Tibial artery (tissue), 4 donors: ENCODE data around the gene NETO2.
"Not testable (repeated sequence)": the region's sequence is repeated elsewhere in the genome, so short reads cannot be mapped to it uniquely, and the experiment has no call there.

ENCODE experiments used
- DNase-seq, 2 donors: peaks; one replicate each; pipeline ENCODE4 v3.0.0-alpha.2; 2019
- H3K27ac ChIP-seq, 2 donors: fragments of 200-600 bp; sonication (generic) in 1 of 2; 1 replicate in 1 of 2; 2 replicates in 1 of 2; pipeline ENCODE4 v1.5.1; 2018 to 2019; ENCODE audit warnings: mild to moderate bottlenecking in 1 of 2
- H3K27me3 ChIP-seq, 2 donors: fragments of 200-600 bp; sonication (generic) in 1 of 2; one replicate each; pipeline versions ENCODE4 v1.5.1 to v1.6.0; 2016 to 2019
- H3K36me3 ChIP-seq, 3 donors: fragments of 200-600 bp; sonication (generic) in 2 of 3; one replicate each; pipeline ENCODE4 v1.5.1; 2016 to 2019; ENCODE audit warnings: mild to moderate bottlenecking in 2 of 3
- H3K4me1 ChIP-seq, 4 donors: fragments of 200-600 bp; sonication (generic) in 2 of 4; 1 replicate in 3 of 4; 2 replicates in 1 of 4; pipeline ENCODE4 v1.5.1; 2016 to 2019
- H3K4me3 ChIP-seq, 2 donors: fragments of 200-600 bp; sonication (generic) in 1 of 2; 1 replicate in 1 of 2; 2 replicates in 1 of 2; pipeline ENCODE4 v1.5.1; 2018 to 2019; ENCODE audit warnings: mild to moderate bottlenecking in 2 of 2
- H3K9me3 ChIP-seq, 3 donors: fragments of 200-600 bp; sonication (generic) in 1 of 3; one replicate each; pipeline ENCODE4 v1.5.1; 2016 to 2019
- CTCF ChIP-seq, 2 experiments: fragments of 200-600 bp in 1 of 2; fragments of 450-650 bp in 1 of 2; IDR thresholded peaks; one replicate each; pipeline ENCODE4 v1.5.1; 2017 to 2019; ENCODE audit warnings: antibody characterized with exemption in 2 of 2, mild to moderate bottlenecking in 1 of 2, moderate library complexity in 1 of 2
- intact Hi-C: fragments of 100-400 bp; cut with DNase I; formaldehyde crosslinking; loops from one replicate; pipeline ENCODE4 v1.15.0; 2023; ENCODE audit warnings: low total_unique reads

Gene NETO2

DNA sequence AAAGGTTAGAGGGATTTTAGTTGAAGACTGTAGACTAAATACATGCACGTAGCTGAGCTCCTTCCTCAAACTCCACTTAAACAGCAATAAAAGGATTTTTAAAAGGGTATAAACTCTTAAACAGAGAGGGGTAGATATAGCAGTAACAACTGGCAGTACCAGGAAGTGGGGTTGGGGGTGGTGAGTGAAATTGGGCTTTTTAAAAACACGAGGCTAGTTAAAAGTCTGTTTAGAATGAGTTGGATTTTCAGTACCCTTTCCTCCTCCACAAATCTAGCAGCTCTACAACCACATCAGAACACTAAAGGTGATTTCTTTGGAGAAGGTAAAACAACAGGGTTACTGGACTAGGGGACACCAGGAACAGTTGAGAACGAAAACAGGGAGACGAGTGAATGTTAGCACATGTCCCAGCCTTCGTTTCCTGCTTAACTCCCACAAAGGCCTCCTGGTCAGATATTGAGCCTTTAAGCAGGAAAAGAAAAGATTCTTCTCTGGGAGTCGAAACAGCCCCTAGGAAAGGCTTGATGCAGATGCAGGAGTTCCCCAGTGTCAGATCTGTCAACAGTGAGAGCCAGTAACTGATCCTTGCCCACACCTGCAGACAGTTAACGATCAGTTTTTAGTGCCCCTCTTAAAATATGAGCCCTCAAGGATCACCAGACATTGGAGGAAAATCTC is 13.8 kb downstream of the NETO2 start:
- intact Hi-C loops = no loop called here
- DNase-seq = no peak
- Histone ChIP-seq H3K27me3 (no peaks in the 10 kb centered on the region), H3K9me3 (no peaks in the 10 kb centered on the region), H3K4me1 (no peaks in the 10 kb centered on the region), H3K27ac (no peak overlapping the region), H3K36me3 (no peaks in the 10 kb centered on the region), H3K4me3 (no peak overlapping the region)
- no peak for TF ChIP-seq CTCF (IDR thresholded peaks at IDR 0.05)

DNA sequence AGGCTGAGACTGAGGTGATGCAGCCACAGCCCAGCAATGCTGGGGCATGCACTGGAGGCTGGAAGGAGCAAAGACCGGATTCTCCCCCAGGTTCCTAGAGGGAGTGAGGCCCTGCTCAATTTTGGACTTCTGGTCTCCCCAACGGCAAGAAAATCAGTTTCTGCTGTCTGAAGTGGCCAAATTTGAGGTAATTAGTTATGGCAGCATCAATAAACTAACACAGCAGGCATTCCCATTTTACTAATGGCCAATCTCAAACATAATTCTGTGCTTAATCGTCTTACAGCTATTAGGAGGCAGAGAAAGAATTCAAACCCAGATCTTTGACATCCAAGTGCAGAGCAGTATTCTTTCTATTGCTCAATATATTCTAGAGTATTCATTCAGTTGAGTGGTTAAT is 16.2 kb downstream of the NETO2 start:
- no peak for TF ChIP-seq CTCF (IDR thresholded peaks at IDR 0.05)
- no peaks in the 10 kb centered on the region for H3K9me3 ChIP-seq
- DNase-seq = no peak
- no peaks in the 10 kb centered on the region for H3K27me3 ChIP-seq
- no peaks in the 10 kb centered on the region for H3K4me1 ChIP-seq
- H3K4me3 ChIP-seq = no peak overlapping the region
- no peak overlapping the region for H3K27ac ChIP-seq
- intact Hi-C loops = no loop called here
- no peaks in the 10 kb centered on the region for H3K36me3 ChIP-seq

DNA sequence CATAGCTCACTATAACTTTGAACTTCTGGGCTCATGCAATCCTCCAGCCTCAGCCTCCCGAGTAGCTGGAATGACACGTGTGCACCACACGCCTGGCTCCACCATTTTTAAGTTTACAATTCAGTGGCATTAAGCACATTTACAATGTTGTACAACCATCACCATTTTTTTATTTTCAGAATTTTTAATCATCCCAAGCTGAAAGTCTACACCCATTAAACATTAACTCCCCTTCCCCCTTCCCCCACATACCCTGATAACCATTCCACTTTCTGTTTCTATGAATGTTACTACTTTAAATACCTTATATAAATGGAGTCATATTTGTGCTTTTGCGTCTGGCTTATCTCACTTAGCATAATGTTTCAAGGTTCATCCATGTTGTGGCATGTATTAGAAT is 18.0 kb downstream of the NETO2 start:
- H3K27ac ChIP-seq = no peak overlapping the region
- intact Hi-C loops = no loop called here
- H3K4me3 ChIP-seq = no peak overlapping the region
- H3K27me3 ChIP-seq = no peaks in the 10 kb centered on the region
- H3K4me1 ChIP-seq = no peaks in the 10 kb centered on the region
- no peaks in the 10 kb centered on the region for H3K36me3 ChIP-seq
- no peaks in the 10 kb centered on the region for H3K9me3 ChIP-seq
- no peak for DNase-seq
- TF ChIP-seq CTCF (IDR thresholded peaks at IDR 0.05) = no peak

- Histone ChIP-seq H3K4me1 (no peaks in the 10 kb centered on the region), H3K36me3 (no peaks in the 10 kb centered on the region), H3K9me3 (no peaks in the 10 kb centered on the region), H3K27me3 (no peaks in the 10 kb centered on the region), H3K4me3 (no peak overlapping the region), H3K27ac (no peak overlapping the region)
- no peak for DNase-seq
- intact Hi-C loops = no loop called here
- TF ChIP-seq CTCF (IDR thresholded peaks at IDR 0.05) = no peak
Observed at GRCh38 chr16:47113130-47113529, 30.6 kb downstream of the NETO2 start.

DNA sequence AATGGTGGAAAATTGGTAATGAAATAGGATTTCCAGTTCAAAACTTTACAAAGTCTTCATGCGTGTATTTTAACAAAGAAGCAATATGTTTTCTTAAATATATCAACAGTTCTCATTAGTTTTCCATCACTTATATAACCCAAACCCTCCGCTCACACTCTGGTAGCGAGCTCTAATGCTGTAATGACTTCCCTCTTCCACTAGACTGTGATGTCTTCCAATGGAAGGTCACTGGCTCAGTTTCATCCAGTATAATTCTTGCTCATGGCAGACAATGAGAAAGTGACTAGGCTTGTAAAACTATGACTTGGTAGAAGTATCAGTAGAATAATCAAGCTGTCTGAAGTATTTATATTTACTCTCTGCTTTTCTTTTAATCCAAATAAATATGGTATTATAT is 32.8 kb downstream of the NETO2 start:
- Histone ChIP-seq H3K27ac (no peak overlapping the region), H3K27me3 (no peaks in the 10 kb centered on the region), H3K36me3 (no peaks in the 10 kb centered on the region), H3K4me3 (no peak overlapping the region), H3K9me3 (no peaks in the 10 kb centered on the region), H3K4me1 (no peaks in the 10 kb centered on the region)
- no peak for DNase-seq
- intact Hi-C loops = no loop called here
- no peak for TF ChIP-seq CTCF (IDR thresholded peaks at IDR 0.05)

GRCh38 chr16:47109361-47109760 is 34.4 kb downstream of the NETO2 start:
- Histone ChIP-seq H3K4me3 (no peak overlapping the region), H3K27me3 (no peaks in the 10 kb centered on the region), H3K36me3 (no peaks in the 10 kb centered on the region), H3K27ac (no peak overlapping the region), H3K9me3 (no peaks in the 10 kb centered on the region), H3K4me1 (no peaks in the 10 kb centered on the region)
- intact Hi-C loops = no loop called here
- no peak for DNase-seq
- no peak for TF ChIP-seq CTCF (IDR thresholded peaks at IDR 0.05)

DNA sequence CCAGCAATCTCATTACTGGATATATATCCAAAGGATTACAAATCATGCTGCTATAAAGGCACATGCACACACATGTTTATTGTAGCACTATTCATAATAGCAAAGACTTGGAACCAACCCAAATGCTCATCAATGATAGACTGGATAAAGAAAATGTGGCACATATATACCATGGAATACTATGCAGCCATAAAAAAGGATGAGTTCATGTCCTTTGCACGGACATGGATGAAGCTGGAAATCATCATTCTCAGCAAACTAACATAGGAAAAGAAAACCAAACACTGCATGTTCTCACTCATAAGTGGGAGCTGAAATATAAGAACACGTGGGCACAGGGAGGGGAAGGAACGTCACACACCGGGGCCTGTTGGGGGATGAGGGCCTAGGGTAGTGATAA is 40.8 kb downstream of the NETO2 start:
- H3K4me3 ChIP-seq, H3K9me3 ChIP-seq, H3K27ac ChIP-seq, H3K36me3 ChIP-seq, H3K27me3 ChIP-seq, H3K4me1 ChIP-seq, DNase-seq, intact Hi-C loops: not testable (repeated sequence)

DNA sequence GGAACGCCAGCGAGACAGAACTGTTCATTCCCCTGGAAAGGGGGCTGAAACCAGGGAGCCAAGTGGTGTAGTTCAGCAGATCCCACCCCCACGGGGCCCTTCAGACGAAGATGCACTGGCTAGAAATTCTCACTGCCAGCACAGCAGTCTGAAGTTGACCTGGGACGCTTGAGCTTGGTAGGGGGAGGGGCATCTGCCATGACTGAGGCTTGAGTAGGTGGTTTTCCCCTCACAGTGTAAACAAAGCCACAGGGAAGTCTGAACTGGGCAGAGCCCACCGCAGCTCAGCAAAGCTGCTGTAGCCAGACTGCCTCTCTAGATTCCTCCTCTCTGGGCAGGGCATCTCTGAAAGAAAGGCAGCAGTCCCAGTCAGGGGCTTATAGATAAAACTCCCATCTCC is 46.6 kb downstream of the NETO2 start:
- DNase-seq = not testable (repeated sequence)

More for the DNA sequence above, 46.6 kb downstream of the NETO2 start:
- H3K27ac ChIP-seq, H3K4me1 ChIP-seq, intact Hi-C loops, H3K4me3 ChIP-seq, H3K9me3 ChIP-seq, H3K27me3 ChIP-seq, H3K36me3 ChIP-seq: not testable (repeated sequence)
